Astrocyte (in vitro differentiated cells and primary cell): Measurements from ENCODE around the gene PTPRD. TPM values are rescaled to one million over a fixed set of nuclear protein-coding genes. Genes with fewer than 3 reads are reported as not detected.

Experiments
- DNase-seq: peaks from one replicate; pipeline ENCODE4 v3.0.0-alpha.2; 2010; ENCODE audit warnings: low read depth
- FAIRE-seq: peaks from 2 replicates; lab custom pipeline; 2011; peaks lifted over from hg19 to GRCh38; lab: Jason Lieb, UNC
- H2AFZ ChIP-seq: 2 replicates; pipeline ENCODE4 v1.6.0; 2012; ENCODE audit warnings: low read depth, low read length, inconsistent platforms
- H3K27ac ChIP-seq: 2 replicates; pipeline ENCODE4 v1.5.1; 2011; ENCODE audit warnings: low read depth, low read length, inconsistent platforms
- H3K27me3 ChIP-seq: 2 replicates; pipeline ENCODE4 v1.6.0; 2011; ENCODE audit warnings: low read length, inconsistent platforms; ENCODE audit not compliant: insufficient read depth
- H3K36me3 ChIP-seq: 2 replicates; pipeline ENCODE4 v1.5.1; 2011; ENCODE audit warnings: low read length, inconsistent platforms; ENCODE audit not compliant: insufficient read depth
- H3K4me1 ChIP-seq: 2 replicates; pipeline ENCODE4 v1.5.1; 2011; ENCODE audit warnings: low read length, inconsistent platforms; ENCODE audit not compliant: insufficient read depth
- H3K4me2 ChIP-seq: 2 replicates; pipeline ENCODE4 v1.6.0; 2012; ENCODE audit warnings: low read length, inconsistent platforms
- H3K4me3 ChIP-seq: 2 replicates; pipeline ENCODE4 v1.5.1; 2011; ENCODE audit warnings: low read depth, mild to moderate bottlenecking, low read length, inconsistent platforms; ENCODE audit not compliant: insufficient read depth
- H3K79me2 ChIP-seq: 2 replicates; pipeline ENCODE4 v1.6.0; 2012; ENCODE audit warnings: mild to moderate bottlenecking, low read length, inconsistent platforms; ENCODE audit not compliant: insufficient read depth
- H3K9ac ChIP-seq: 2 replicates; pipeline ENCODE4 v1.6.0; 2012; ENCODE audit warnings: mild to moderate bottlenecking, low read length, inconsistent platforms
- H3K9me3 ChIP-seq: 2 replicates; pipeline ENCODE4 v1.5.1; 2012; ENCODE audit warnings: low read depth, mild to moderate bottlenecking, low read length, inconsistent platforms; ENCODE audit not compliant: insufficient read depth
- H4K20me1 ChIP-seq: 2 replicates; pipeline ENCODE4 v1.6.0; 2012; ENCODE audit warnings: low read length, inconsistent platforms; ENCODE audit not compliant: insufficient read depth
- H3K27ac Mint-ChIP-seq: one replicate; pipeline ENCODE4 v1.8.0; 2021; ENCODE audit warnings: mild to moderate bottlenecking, mixed read lengths; ENCODE audit not compliant: unreplicated experiment
- H3K27me3 Mint-ChIP-seq: one replicate; pipeline ENCODE4 v1.8.0; 2021; ENCODE audit warnings: low read depth, mixed read lengths; ENCODE audit not compliant: unreplicated experiment
- H3K36me3 Mint-ChIP-seq: one replicate; pipeline ENCODE4 v1.8.0; 2021; ENCODE audit warnings: low read depth, mixed read lengths; ENCODE audit not compliant: unreplicated experiment
- H3K4me1 Mint-ChIP-seq: one replicate; pipeline ENCODE4 v1.8.0; 2021; ENCODE audit warnings: low read depth, mixed read lengths; ENCODE audit not compliant: unreplicated experiment
- H3K4me3 Mint-ChIP-seq: one replicate; pipeline ENCODE4 v1.8.0; 2021; ENCODE audit warnings: mild to moderate bottlenecking, moderate library complexity, mixed read lengths; ENCODE audit not compliant: unreplicated experiment
- H3K9me3 Mint-ChIP-seq: one replicate; pipeline ENCODE4 v1.8.0; 2021; ENCODE audit warnings: mild to moderate bottlenecking, mixed read lengths; ENCODE audit not compliant: unreplicated experiment
- EZH2 ChIP-seq: IDR thresholded peaks from 2 replicates; pipeline ENCODE4 v1.6.1; 2012; ENCODE audit warnings: mild to moderate bottlenecking, low read length, inconsistent platforms; ENCODE audit not compliant: insufficient read depth
- total RNA-seq: library from RNA; stranded (reverse); gene quantifications from 2 replicates; pipeline ENCODE4 v1.2.1, GENCODE V29; 2021
- TF ChIP-seq, protein P1 (sequence below): IDR thresholded peaks from 2 replicates; pipeline ENCODE4 v1.5.1; 2011; ENCODE audit warnings: low read depth, mild to moderate bottlenecking, inconsistent platforms, low read length, moderate library complexity; ENCODE audit not compliant: insufficient read depth

PTPRD gene
- total RNA-seq, 1 donor from 2014 or later: 88.1 TPM

DNA sequence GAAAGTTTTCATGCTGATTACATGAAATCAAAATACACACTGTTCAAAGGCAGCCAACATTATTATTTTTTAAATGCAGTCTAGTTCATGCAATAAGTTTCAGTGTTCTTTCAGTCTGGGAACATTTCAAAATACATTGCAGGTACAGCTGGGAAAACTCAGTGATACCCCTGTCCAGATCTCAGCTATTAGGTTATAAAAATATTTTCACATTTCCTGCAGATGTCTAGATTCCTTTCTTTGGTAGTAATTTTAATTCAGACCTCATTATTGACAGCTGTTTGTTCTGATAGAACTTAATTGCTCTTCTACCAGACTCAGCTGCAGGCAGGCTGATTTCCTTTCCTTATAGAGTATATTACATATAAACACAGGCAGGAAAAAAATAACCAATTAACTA, 2256.4 kb downstream of the PTPRD start:
- Histone ChIP-seq H3K4me2 (no peak overlapping the region), H3K27me3 (no peaks in the 10 kb centered on the region), H2AFZ (no peak overlapping the region), H3K4me1 (no peaks in the 10 kb centered on the region), H4K20me1 (no peaks in the 10 kb centered on the region), H3K36me3 (no peaks in the 10 kb centered on the region), H3K79me2 (no peaks in the 10 kb centered on the region), H3K27ac (no peak overlapping the region), H3K9me3 (no peaks in the 10 kb centered on the region), H3K9ac (no peak overlapping the region), H3K4me3 (no peak overlapping the region)
- Mint-ChIP-seq H3K4me3 (no peak overlapping the region), H3K27ac (no peak overlapping the region), H3K36me3 (peaks cover 2% of the 10 kb centered on the region), H3K27me3 (no peaks in the 10 kb centered on the region), H3K4me1 (no peaks in the 10 kb centered on the region), H3K9me3 (no peaks in the 10 kb centered on the region)
- no peak for TF ChIP-seq EZH2
- TF ChIP-seq, protein P1, sequence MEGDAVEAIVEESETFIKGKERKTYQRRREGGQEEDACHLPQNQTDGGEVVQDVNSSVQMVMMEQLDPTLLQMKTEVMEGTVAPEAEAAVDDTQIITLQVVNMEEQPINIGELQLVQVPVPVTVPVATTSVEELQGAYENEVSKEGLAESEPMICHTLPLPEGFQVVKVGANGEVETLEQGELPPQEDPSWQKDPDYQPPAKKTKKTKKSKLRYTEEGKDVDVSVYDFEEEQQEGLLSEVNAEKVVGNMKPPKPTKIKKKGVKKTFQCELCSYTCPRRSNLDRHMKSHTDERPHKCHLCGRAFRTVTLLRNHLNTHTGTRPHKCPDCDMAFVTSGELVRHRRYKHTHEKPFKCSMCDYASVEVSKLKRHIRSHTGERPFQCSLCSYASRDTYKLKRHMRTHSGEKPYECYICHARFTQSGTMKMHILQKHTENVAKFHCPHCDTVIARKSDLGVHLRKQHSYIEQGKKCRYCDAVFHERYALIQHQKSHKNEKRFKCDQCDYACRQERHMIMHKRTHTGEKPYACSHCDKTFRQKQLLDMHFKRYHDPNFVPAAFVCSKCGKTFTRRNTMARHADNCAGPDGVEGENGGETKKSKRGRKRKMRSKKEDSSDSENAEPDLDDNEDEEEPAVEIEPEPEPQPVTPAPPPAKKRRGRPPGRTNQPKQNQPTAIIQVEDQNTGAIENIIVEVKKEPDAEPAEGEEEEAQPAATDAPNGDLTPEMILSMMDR: no peak
- DNase-seq (no peak), FAIRE-seq (no peak)

DNA sequence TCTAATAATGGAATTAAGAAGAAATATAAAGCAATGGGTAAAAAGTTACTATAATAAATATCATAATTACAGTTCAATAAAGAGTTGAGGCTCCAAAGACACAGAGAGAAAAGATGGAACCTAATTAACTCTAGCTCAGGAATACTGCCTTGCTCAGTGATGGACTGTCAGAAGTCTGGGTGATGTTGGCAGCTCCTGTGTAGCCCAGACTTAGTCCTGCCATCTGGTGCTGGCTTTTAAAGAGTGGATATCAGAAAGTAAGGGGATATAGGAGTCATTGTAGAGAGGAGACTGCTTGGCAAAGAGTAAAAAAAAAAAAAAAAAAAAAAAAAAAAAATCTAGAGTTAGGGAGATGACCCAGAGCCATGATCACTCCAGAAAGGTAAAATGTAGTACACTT, 2261.4 kb downstream of the PTPRD start:
- Histone ChIP-seq H3K4me1 (no peaks in the 10 kb centered on the region), H3K27ac (no peak overlapping the region), H3K79me2 (no peaks in the 10 kb centered on the region), H3K4me2 (no peak overlapping the region), H3K9me3 (no peaks in the 10 kb centered on the region), H3K27me3 (no peaks in the 10 kb centered on the region), H3K9ac (no peak overlapping the region), H3K36me3 (no peaks in the 10 kb centered on the region), H4K20me1 (no peaks in the 10 kb centered on the region), H3K4me3 (no peak overlapping the region), H2AFZ (no peak overlapping the region)
- H3K9me3 Mint-ChIP-seq: no peaks in the 10 kb centered on the region
- H3K36me3 Mint-ChIP-seq: no peaks in the 10 kb centered on the region
- DNase-seq: no peak
- no peak overlapping the region for H3K4me3 Mint-ChIP-seq
- H3K27ac Mint-ChIP-seq: no peak overlapping the region
- H3K27me3 Mint-ChIP-seq: no peaks in the 10 kb centered on the region
- peaks cover 10% of the 10 kb centered on the region for H3K4me1 Mint-ChIP-seq
- no peak for FAIRE-seq
- TF ChIP-seq EZH2: no peak
- TF ChIP-seq, protein P1: no peak

DNA sequence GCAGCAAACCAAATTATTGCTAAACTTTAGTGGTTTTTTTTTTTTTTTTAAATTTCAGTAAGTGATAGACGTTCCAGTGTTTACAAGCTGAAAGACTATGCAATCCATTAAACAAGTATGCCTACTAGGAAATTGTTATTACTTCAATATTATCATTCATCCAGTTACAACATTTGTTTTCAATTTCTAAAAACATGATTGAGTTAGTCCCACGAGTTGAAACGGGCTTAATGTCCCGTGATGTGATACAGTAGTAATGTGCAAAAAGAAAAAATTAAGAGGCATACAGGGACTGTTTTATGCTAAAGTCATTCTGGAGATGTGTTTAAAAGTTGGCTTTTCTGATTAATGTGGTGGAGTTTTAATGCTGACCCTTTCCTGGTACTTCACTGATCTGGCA, 2262.9 kb downstream of the PTPRD start:
- Histone ChIP-seq H3K4me1 (no peaks in the 10 kb centered on the region), H3K4me2 (no peak overlapping the region), H2AFZ (no peak overlapping the region), H3K9me3 (no peaks in the 10 kb centered on the region), H3K27ac (no peak overlapping the region), H3K27me3 (no peaks in the 10 kb centered on the region), H4K20me1 (no peaks in the 10 kb centered on the region), H3K36me3 (no peaks in the 10 kb centered on the region), H3K9ac (no peak overlapping the region), H3K4me3 (no peak overlapping the region), H3K79me2 (no peaks in the 10 kb centered on the region)
- Mint-ChIP-seq H3K36me3 (no peaks in the 10 kb centered on the region), H3K4me3 (no peak overlapping the region), H3K9me3 (no peaks in the 10 kb centered on the region), H3K4me1 (peaks cover 16% of the 10 kb centered on the region), H3K27me3 (no peaks in the 10 kb centered on the region), H3K27ac (no peak overlapping the region)
- TF ChIP-seq EZH2: no peak
- TF ChIP-seq, protein P1: no peak
- DNase-seq (no peak), FAIRE-seq (no peak)
